GM10847 (cell line): Measurements from ENCODE around the gene NSA2.

Experiments
- POLR2A ChIP-seq: IDR thresholded peaks from 2 replicates; pipeline ENCODE4 v1.6.1; 2011; ENCODE audit not compliant: insufficient read length; ENCODE audit errors: extremely low read depth

Gene NSA2

DNA sequence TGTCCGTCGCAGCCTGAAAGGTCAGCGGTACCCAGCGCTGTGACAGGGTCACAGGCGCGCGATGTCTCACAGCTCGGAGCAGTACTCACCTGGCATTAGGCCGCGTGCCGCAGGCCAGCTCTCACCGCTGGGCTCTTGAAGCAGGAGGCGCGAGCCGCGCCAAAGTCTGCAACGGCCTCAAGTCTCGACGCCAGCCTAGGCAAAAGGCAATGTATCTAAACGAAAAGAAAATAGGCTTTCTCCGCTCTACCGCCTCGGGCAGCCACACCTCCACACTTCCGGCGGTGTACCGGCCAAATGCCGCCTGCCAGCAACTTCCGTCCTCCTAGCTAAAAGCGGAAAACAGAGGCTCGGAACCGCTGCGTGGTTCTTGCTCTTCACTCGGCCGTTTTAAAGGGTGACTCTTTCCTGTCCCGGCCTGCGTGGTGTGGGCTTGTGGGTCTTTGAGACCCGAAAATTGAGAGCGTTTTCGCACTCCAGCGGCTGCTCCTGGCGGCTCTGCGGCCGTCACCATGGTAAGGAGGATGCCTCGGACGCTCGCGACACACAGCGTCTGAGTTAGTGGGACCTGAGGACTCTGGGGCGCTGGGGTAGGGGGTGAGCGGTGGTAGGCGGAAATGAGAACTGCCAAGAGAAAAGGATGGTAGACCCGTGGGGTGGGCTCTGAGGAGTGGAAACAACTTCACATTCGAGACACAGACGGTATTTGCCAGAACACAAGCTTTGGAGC, at the start of gene NSA2, which contains the start of gene GFM2:
Gene NSA2, plus strand, starts transcription at position 401 of the 730 bp plus-strand sequence. Its CDS starts 112 bp downstream, at position 513.
Gene GFM2, minus strand, starts transcription at position 269 of the 730 bp plus-strand sequence. CDS start 3,375 bp downstream, outside the sequence.
- TF ChIP-seq POLR2A, result peak; percentile 60

GRCh38 chr5:74717596-74717995, 49.5 kb upstream of the NSA2 start:
- no peak for TF ChIP-seq POLR2A

GRCh38 chr5:74722271-74722670, 44.8 kb upstream of the NSA2 start:
- TF ChIP-seq POLR2A, result no peak

- no peak for TF ChIP-seq POLR2A
Observed at GRCh38 chr5:74725331-74725730, 41.7 kb upstream of the NSA2 start.

GRCh38 chr5:74736759-74737158, 30.3 kb upstream of the NSA2 start:
- TF ChIP-seq POLR2A, result no peak

GRCh38 chr5:74738406-74738805, 28.6 kb upstream of the NSA2 start:
- TF ChIP-seq POLR2A, result no peak

GRCh38 chr5:74761241-74761640, 5.8 kb upstream of the NSA2 start:
- no peak for TF ChIP-seq POLR2A

- no peak for TF ChIP-seq POLR2A
Observed at GRCh38 chr5:74762599-74762998, 4.5 kb upstream of the NSA2 start.

DNA sequence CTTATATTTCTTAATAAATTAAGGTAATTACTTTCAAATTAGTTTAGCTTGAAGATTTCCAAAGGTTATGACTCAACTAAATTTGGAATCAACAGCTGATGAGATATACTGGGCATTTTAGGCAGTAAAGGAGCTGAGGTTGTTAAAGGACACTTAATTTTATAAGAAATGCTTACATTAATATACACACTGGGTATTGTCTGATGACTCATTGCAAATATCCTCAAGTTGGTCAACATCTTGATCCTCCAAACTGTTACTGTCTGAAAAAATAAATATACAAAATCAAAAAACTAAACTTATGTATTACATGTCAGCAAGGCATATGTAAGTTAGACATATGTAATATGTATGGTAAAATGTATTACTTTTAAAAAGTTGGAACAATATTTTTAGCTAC, 3.5 kb upstream of the NSA2 start:
- TF ChIP-seq POLR2A, result no peak

DNA sequence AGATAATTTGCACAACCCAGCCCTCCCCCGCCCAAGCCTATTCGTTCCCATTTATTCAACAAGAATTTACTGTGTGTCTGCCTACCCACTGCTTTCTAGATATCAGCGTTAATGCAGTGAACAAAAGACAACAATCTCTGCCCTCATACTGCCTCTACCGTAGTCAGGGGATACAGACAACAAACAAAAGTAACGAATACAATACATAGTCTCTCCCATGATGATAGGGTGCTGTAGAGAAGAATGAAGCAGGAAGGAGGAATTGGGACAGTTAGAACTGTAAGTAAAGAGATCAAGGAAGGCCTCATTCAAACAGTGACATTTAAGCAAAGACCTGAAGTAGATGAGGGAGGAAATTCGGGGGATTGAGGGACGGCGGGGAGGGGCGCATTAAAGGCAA, 1.8 kb upstream of the NSA2 start:
- no peak for TF ChIP-seq POLR2A

- no peak for TF ChIP-seq POLR2A
Observed at GRCh38 chr5:74765929-74766328, 1.1 kb upstream of the NSA2 start.

DNA sequence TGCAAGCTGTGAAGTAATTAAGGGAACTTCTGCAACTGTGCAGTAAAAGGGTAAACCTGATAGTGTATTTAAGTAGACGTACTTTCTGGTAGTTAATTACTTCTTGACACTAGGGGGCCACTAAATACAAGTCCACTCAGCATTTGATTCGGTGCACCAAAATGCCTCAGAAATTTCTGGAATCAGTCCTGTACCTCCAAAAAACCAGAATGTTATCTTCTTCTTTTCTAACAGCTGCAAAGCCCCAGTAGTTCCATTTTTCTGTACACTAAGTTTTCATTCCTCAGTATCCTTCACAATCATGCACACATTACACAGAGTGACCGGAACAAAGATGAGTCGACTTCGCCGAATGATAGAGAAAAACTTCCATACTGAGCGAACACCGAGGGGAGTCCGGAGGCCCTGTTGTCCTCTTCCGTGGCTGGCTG, 616 bp upstream of the NSA2 start:
- no peak for TF ChIP-seq POLR2A

DNA sequence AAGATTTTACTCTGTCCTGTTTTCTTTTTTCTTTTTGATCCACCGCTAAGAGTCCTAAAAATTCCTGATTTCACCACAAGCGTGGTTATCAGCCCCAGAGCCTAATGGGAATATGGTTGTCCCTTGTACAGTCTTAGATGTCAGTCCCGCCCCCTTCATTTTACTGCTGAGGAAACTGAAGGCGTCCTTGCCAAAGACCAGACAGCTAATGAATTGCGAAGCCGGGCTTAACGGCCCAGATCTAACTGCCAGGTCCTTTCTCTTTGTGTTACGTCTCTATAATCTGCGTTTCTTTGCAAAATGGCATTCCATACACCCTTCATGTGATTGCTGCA, 497 bp downstream of the NSA2 start:
- no peak for TF ChIP-seq POLR2A

DNA sequence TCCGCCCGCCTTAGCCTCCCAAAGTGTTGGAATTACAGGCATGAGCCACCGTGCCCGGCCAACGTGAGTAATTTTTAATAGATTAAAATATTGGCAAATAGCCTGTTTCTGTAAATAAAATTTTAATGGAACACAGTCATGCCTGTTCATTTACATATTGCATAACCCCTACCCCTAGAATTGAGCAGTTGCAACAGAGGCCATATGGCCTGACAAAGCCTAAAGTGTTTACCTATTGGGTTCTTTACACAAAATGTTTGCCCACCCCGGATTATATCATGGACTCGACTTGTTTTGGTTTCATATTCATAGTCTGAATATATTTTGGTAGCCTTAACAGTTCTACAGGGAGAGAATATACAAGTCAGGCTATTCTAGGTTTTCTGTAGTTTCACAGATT, 5.3 kb downstream of the NSA2 start:
- TF ChIP-seq POLR2A, result no peak

DNA sequence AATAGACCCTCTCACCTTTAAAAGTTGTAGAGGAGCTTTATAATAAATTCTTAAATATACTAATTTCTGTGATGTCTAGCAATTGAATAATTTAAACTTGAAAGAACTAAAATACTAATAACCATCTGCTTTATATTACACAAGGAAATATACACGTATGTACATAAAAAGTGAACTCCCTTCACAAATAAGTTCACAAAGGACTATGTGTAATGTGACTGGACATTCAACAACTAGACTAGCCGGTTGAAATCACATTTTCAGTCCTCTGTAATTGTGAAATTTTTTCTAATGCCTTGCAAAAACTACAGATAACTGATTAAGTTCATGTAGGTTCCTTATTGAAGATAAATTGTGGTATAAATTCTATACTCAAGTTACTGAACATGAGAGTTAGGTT, 11.6 kb downstream of the NSA2 start:
- TF ChIP-seq POLR2A, result no peak

- no peak for TF ChIP-seq POLR2A
Observed at GRCh38 chr5:74786851-74787250, 19.8 kb downstream of the NSA2 start.

DNA sequence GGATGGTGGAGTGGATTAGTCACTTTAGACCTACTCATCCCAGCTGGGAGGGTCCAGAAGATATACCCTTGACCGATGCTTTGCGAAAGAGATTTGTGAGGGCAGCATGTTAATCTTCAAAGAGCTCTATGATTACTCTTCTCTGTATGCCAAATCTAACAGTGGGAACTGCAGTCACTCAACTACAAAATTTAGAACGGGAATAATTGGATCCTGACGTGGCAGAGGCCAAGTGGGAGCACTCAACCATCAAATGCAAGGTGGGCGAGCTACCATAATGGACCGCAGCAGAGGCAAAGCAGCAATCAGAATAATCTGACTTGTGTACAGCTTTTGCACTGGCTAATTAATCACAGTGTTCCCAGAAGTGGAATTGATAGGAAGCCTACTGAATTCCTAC, 20.4 kb downstream of the NSA2 start:
- no peak for TF ChIP-seq POLR2A
